Effector CD8-positive, alpha-beta T cell (primary cell): ENCODE data around the gene MAST4.

Experiments used
- DNase-seq: peaks from one replicate; lab custom pipeline; 2025; lab: John Stamatoyannopoulos, UW

MAST4 gene

DNA sequence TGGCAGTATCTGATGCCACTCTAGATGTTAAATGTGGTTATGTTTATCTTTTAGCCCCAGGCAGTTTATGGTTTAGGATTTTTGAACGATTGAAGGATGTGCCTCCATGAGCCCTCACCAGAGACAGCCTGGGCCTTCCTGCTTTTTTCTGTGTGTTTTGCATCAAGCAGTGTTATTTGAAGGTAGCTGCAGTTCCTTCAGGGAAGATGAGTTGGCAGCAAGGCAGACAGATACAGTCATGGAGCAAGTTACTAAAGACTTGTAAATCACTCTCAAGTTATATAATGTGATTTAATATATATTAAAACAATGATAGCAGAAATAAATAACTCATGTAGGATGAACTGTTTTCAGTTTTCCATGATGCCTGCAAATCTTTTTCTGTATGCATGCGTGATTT, 395.6 kb downstream of the MAST4 start:
- DNase-seq = no peak

DNA sequence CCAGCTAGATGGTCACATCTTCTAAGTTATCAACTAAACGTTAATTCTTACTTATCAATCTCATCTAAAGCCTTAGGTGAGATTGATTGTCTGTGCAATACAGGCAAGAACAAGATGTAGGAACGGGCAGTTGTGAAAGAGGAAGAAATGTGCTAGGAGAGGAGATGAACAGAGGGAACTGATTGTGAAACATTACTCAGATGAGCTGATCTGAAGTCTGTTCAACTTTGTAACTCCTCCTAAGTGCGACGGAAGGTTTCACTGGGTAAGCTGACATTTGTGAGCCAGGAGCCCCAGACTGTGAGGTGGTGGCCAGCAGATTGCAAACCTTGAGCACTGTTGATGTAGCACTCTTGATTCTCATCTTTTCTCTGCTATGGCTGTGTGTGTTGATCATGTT, 396.4 kb downstream of the MAST4 start:
- DNase-seq = no peak

DNA sequence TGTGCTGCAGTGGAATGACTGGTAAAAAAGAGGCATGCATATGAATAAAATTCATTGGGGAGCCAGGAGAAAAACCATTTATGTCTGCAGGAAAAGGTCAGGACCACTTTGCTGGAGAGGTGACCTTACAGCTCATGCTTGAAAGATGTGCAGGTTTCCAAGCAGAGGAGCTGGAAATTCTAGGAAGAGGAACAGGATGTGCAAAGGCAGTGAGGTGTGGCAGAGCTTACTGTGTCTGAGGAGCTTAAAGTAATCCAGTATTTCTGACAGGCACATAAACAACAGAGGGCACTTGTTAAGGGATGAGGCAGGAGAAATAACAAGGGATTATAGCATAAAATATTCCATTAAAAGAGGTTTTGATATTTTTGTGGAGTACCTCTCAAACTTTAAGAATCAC, 397.3 kb downstream of the MAST4 start:
- DNase-seq = no peak

DNA sequence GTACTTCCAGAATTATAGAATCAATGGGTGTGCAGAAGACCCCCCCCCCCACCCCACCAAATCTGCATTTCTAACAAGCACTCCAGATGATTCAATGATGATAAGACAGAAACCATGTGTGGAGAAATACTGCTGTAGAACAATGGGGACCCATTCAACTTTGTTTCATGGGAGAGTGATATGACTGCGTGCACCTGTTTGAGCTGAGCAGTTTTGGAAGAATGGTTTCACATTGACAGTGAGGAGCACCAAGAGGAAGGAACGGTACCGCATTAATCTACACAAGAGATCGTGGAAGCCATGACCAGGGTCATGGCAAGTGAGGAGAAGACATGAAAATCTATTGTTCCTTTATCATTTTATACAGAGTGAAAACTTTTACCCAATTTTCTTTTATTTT, 397.7 kb downstream of the MAST4 start:
- DNase-seq = no peak

DNA sequence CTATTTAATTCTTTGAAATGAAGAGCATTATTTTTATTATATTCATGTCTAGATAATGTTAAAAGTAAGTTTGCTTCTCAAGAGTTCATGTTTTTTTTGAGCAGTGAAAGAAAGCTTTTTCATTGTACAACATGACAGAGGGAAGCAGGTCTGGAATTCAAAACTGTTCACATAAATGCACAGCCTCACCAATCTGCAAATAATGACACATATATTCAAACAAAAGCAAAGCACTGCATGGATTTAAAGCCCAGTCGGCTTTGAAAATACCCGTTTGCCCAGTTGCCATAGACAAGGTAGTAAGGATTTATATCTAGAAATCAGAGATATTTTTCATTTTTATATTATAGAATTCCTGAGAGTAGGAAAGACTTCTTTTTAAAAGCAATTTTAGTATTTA, 398.6 kb downstream of the MAST4 start:
- DNase-seq = no peak

DNA sequence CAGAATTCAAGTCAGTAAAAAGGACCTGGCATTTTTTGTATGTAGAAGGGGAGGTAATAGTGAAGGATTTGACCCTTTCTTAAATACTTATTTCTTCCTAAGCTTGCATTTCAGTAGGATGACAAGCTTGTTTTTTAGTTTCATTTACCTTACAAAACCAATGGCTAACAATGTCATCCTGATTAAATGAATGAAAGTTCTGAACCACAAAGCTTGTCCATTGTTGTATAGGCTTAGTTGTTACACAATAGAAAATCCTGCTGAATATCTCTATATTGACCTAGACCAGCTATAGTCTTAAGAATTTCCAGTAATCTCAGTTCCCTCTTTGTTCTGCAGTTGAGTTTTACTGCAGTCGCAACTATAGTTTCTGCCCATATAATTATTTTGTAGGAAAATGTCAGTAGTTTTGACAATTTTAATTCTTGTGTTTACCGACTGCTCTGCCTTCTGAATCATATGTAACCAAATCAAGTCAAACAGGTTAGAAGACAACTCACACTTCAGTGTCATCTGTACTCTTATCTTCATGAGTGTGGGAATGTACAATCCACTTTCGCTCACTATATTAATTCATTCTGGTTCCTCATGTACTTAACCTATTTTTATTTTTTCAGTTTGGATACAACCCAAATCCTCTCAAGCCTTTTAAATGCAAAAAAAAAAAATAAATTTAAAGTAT, 404.7 kb downstream of the MAST4 start:
- no peak for DNase-seq

DNA sequence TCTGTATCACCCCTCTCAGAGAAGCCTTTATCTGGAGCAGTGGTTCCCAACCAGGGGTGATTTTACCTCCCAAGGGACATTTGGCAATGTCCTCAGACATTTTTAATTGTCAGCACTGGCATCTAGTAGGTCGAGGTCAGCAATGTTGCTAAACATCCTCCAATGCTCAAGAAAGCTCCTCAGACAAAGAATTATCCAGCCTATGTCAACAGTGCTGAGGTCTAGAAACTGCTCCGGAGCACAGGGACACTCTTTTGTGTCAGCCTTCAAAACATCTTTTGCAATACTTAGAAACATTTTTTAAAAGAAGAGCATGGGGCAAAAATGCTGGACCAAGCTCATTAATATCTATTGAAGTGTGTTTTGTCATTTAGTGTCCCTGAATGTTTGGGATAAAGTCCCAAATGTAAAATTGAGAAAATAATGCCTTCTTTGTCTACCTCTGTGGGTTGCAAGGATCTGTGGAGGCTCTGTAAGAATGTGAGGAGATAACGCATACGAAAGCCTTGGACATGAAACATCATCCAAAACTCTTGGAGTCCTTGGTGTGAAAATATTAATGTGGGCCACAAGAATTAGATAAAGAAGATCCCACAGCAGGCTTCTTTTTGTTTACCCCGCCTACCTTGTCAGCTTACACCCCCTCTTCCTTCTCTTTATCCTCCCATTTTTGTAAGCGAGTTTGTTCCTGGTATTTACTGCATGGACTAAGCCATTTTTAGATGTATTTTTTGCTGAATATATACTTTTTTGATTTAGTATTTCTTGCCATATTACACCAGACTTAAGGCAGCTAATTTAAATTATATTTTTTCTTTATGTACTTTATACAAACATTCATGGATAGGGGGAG, 406.9 kb downstream of the MAST4 start:
- no peak for DNase-seq

DNA sequence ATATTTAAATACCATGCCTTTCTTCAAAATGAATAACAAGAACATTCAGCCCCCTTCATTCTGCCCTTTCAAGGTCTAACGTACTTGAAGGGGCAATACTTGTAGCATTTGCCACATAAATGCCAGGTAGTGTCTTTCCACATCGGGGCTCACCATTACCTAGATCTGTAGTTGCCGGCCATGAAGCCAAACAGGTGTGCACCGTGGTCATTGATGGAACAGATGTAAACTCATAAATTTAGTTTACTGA, 407.4 kb downstream of the MAST4 start:
- DNase-seq = no peak

DNA sequence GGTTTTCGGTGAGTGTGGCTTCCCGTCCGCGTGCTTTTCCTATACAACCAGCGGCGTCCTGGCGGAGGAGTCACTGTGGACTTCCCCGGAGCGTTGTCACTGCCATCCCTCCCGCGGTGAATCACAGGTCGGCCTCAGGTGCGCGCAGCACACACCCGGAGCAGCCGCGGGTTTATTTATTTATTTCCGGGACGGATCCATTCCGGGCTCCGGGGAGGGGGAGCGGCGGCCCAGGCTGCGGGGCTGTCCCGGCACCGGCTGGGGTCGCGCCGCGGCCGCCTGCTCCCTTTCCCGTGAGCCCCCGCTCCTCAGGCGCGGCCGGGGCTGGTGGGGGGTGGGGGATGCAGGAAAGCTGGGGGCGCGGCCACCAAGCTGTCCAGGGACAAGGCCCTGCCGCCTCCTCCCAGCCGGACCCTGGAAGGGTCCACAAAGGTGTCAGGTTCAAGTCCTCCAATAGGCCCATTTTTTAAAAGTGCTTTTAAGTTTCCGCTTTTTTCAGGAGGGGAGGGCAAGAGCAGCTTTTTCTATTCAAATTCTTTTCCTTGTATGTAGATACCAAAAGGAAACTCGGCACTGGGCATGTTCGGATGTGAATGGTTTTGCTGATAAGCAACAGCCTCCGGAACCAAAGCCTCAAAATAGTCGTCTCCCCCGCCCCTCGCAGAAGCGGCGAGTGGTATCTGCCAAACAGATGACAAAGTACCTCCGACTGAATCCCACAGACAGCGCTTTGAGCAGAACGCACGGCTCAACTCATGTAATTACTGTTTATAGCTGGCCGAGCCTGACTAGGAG, 407.9 kb downstream of the MAST4 start:
- peak; percentile 76 for DNase-seq

DNA sequence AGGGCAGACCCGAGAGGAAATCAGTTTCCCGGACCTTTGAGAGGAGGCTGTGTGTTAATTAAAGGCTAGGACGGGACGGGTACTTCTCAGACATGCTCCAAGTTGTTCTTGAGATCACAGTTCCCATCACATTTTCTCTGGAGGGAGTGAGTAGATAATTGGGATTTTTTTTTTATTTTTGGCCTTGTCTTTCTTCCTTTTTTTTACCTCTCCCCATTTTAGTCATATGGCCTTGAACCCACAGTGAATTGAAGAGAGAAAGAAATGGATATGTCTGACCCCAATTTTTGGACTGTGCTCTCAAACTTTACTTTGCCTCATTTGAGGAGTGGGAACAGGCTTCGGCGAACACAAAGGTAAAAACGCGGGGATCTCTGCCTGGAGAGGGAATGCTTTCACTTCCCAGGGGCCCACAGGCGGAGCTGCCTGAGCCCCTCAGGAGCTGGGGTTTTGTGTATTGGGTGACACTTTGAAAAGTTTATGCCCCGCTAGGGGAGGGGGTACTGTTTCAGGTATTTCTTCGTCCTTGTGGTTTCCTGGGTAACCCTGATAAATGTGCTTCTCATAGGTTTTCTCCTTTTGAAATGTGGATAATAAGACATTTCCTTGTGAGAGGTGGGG, 408.6 kb downstream of the MAST4 start:
- no peak for DNase-seq

DNA sequence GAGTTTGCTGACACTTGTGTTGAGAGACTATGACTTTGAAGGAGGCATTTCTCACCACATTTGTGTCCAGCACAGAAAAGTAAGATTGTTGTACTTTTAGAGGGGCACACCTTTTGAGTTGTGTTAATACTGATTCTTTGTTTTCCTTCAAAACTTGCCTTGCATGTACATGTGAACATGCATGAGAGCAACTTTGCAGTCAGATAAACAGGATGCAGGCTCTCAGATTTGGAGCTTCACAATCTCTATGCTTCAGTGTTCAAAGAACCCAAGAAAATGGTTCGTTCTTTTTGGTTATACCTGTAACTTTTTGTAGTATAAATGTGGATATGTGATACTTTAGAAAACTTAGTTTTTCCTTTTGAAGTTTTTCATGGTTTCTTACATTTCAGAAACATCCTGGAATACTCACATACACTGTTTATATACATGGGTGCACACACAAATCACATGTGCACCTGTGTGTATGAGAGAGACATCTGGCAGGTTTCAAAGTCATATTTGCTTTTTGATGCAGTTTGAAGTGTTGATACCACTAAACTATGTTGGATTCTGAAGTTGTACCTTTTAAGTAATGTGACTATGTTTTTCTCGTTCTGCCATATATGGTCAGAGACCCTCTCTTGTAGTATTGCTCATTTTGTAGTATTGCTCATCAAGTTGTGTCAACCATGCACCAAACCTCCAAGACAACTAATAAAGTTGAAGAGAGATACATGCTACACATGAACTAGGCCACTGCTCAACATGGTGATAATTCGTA, 409.7 kb downstream of the MAST4 start:
- DNase-seq = no peak

DNA sequence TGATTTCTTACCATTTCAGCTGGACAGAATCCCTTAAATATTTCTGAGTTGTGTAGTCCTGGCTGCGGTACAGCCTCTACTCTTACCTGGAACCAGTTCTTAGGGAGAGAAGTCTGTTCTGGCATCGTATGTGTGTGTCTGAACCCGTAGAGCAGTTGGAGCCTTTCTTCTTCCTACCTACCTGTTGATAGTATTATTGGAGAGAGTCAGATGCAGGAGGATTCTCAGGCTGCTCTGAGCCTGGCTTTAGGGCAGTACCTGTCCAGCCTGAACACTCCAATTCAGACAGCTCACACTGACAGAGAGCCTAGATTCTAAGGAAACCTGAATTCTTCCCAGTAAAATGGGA, 410.3 kb downstream of the MAST4 start:
- no peak for DNase-seq

DNA sequence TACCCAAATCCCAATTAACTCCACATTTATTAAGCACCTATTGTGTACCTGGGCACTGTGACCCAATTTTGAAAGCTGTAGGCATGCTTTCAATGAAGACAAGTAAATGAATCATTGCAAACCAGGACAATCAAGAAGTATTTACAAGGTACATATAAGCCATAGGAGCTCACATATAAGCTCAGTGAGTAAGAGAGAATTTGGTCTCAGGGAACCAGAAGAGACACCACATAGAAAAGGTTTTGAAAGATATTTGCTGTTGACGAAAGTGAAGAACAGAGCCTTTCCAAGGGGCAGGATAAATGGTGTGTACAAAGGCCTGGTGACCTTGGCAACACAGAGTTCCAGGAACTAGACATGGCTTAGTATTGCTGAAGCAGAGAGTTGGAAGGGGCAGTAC, 412.8 kb downstream of the MAST4 start:
- no peak for DNase-seq

DNA sequence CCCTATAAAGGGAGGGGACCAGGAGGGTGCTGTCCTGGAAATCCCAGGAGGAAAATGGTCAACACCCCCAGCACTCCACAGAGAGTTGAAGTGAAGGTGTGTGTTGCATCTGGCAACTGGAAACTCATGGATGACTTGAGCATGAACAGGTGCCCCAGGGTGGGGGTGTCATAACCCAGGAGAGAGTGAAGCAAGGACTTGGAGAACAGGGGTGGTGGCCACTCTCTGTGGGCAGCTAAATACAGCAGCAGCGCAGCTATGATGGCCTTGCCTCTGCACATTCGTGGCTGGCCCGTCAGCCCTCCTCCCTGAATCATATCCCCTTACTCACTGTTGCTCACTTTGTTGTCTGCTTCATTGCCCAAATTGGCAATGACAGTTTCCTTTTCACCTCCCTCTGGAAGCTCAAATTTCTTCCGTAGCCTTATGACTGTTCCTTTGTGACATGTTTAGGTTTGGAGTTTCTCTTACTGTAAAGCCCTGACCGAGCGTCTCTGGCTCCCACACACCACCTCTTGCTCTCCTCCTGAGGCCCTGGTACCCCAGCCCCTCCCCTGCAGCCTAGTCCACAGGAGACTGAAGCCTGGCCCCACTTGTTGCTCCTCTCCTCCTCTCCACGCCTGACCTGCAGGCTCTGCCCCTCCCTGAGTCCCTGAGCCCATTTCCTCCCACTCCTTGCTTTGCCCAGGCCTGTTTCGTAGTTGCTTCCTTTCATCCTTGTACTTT, 414.7 kb downstream of the MAST4 start:
- DNase-seq = no peak

DNA sequence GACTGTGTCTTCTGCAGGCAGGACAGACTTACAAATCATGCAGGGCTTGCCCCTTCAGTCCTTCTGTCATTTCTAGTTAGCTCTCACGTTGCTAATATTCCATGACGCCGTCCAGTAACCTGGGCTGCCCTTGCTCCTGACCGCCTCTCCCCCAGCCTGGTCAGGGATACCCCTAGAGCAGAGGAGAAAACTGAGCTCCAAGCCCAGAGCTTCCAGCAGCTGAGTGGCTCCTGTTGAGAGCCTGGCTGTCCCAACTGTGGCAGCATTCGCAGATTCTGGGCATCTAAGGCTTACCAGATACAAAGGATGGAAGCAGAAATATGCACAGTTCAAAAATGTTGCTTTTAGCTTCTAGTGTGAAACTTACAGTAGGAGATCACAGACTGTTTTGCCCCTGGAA, 415.2 kb downstream of the MAST4 start:
- DNase-seq = no peak

DNA sequence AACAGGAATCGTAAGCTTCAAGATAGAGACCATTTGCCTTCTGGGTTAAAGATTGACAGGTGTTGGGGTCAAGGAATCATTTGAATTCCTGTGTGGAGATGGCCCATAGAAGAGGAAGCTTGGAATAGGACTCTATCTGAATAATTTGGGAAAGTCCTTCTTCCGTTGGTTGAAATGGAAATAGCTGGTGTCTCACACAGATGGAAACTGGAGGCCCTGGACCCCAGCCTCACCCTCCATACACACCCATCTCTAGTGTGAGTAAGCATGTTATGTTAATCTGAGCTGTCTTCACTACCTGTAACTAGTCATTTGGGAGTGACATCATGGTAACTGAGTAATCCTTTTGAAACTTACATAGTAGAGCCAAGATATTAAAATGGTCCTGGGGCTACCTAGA, 416.0 kb downstream of the MAST4 start:
- no peak for DNase-seq

DNA sequence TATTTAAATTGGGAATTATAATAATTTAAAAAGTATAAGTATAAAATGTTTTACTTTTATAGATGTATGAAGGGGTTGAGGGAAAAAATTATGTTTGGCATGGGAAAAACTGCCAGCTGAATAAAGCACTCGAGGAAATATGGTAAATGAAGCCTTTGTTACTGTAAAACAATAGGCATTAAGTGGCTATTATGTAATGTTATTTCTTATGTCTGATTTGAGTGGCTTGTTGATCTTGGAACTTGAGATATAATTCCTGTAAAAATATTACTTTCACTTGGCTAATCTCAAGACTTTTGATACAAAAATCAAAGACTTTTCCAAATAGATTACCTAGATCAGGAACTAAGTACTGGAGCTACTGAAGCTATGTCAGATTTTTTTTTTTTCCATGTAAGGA, 417.5 kb downstream of the MAST4 start:
- no peak for DNase-seq

DNA sequence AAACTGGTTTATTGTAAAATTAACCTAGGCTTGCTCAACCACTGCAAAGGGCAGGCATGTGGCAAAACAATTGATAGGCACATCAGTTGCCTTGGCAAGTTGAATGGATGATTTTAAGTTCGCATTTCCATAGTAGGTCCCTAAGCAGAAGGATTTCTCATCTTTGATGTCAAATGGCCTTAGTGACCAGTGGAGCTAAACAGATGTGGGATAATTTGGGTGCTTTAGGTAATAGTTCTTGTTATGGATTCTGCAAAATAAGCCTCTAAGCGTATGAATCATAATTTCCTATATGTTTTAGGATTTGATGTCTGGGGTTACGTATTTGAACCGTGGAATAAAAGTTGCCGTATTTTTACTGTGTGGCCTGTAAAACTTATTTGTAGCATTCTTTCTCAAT, 418.0 kb downstream of the MAST4 start:
- DNase-seq = no peak

DNA sequence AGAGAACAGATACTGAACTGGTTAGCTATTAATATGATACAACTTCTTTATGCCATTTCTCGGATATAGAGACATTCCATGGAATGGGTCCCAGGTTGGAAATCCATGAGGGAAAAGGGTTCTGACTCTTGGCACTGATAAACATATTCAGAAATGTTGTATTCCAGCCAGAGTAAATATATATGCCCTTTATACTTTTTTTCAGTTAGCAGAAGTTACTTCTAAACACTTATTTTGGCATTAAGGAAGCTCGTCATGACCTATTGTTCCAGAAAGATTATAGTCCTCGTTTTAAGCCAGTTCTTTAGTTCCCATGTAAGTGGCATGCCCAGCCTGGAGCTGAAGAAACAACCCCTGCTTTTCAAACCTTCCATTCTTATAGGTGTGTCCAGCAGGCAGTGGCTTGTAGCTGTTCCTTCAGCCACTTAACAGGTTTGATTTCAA, 418.8 kb downstream of the MAST4 start:
- DNase-seq = no peak

DNA sequence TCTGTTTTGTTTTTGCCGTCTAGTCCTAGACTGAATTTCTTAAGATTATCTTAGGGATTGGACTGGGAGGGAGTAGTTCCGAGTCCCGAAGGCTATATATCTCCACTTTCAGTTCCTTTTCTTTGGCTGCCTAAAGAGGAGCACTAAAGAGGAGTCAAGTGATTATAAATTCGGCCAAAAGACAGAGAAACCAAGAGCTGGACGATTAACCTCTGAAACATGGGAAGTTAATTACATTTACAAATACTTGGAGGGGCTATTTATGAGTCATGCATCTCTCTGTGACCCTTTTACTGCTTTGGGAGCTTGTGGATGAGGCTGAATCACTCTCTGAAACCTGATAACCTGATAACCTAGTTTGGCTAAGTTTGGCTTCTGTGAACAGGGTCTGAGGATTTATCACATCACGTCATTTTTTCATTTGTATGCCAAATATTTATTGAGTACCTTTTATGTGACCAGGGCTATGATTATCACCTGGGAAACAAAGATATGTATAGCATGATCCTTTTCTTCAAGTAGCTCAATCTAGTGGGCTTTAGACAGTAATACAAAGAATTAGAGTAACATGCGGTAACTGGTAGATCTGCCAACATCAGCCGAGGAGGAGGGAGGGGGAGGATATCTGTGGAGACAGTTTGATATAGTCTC, 419.5 kb downstream of the MAST4 start:
- no peak for DNase-seq
